PC-9 (cell line): ENCODE results near the gene MEIS2.

Experiments
- EZH2 ChIP-seq: fragments of 200-600 bp; sonication (generic); IDR thresholded peaks from 2 replicates; pipeline ENCODE4 v1.8.0; 2017; ENCODE audit warnings: antibody characterized with exemption, low read depth
- TF ChIP-seq, protein P1 (sequence below): fragments of 200-600 bp; sonication (generic); conservative IDR thresholded peaks from 2 replicates; pipeline ENCODE4 v1.6.1; 2017; ENCODE audit warnings: mixed run types, antibody characterized with exemption, mild to moderate bottlenecking, moderate library complexity

DNA sequence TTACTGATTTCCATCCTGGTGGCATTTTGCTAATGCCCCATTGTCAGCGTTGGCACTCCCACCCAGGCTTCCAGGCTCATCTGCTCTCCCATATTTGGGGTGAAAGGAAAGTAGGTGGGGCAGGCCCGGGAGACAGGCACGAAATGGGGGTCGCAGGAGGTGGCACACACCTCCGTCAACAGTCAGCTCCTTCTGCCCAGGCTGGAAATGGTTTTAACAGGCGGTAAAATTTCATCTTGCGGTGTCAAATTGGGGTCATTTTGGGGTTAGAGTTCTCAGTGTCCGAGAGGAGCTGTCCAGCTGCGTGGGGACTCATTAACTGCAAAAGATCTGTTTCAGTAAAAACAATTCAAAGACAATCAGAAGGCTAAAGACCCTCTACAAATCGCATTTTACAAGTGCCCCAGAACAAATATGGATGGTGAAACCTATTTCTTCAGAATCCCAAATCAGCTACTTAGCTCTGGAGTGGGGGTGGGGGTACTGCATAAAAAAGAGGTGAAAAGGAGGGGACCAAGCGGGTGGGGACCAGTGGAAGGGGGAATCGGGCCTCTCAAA, 4.2 kb upstream of the MEIS2 start:
- TF ChIP-seq, protein P1, sequence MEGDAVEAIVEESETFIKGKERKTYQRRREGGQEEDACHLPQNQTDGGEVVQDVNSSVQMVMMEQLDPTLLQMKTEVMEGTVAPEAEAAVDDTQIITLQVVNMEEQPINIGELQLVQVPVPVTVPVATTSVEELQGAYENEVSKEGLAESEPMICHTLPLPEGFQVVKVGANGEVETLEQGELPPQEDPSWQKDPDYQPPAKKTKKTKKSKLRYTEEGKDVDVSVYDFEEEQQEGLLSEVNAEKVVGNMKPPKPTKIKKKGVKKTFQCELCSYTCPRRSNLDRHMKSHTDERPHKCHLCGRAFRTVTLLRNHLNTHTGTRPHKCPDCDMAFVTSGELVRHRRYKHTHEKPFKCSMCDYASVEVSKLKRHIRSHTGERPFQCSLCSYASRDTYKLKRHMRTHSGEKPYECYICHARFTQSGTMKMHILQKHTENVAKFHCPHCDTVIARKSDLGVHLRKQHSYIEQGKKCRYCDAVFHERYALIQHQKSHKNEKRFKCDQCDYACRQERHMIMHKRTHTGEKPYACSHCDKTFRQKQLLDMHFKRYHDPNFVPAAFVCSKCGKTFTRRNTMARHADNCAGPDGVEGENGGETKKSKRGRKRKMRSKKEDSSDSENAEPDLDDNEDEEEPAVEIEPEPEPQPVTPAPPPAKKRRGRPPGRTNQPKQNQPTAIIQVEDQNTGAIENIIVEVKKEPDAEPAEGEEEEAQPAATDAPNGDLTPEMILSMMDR, result no peak
- TF ChIP-seq EZH2, result no peak
